Breast epithelium (tissue), 4 donors: ENCODE measurements around the gene RABGAP1L. TPM values are rescaled to one million over a fixed set of nuclear protein-coding genes. Genes with fewer than 3 reads are reported as not detected.

Experiments
- DNase-seq, 2 donors: peaks; one replicate each; pipeline ENCODE4 v3.0.0-alpha.2; 2019; ENCODE audit warnings: low spot score in 2 of 2
- H3K27ac ChIP-seq, 2 donors: fragments of 200-600 bp; sonication (generic) in 1 of 2; one replicate each; pipeline ENCODE4 v1.5.1; 2016 to 2019; ENCODE audit warnings: mild to moderate bottlenecking in 1 of 2
- H3K27me3 ChIP-seq, 2 donors: fragments of 200-600 bp; sonication (generic) in 1 of 2; one replicate each; pipeline versions ENCODE4 v1.5.1 to v1.6.0; 2017 to 2019; ENCODE audit warnings: control low read depth in 1 of 2, mild to moderate bottlenecking in 1 of 2
- H3K36me3 ChIP-seq: fragments of 200-600 bp; one replicate; pipeline ENCODE4 v1.5.1; 2019
- H3K4me1 ChIP-seq, 2 donors: fragments of 200-600 bp; sonication (generic); one replicate each; pipeline ENCODE4 v1.5.1; 2016 to 2019; ENCODE audit warnings: control low read depth in 1 of 2
- H3K4me3 ChIP-seq, 3 donors: fragments of 200-600 bp; sonication (generic); 1 replicate in 2 of 3; 2 replicates in 1 of 3; pipeline ENCODE4 v1.5.1; 2016 to 2019; ENCODE audit warnings: mild to moderate bottlenecking in 3 of 3, moderate library complexity in 2 of 3
- H3K9me3 ChIP-seq, 2 donors: fragments of 200-600 bp; sonication (generic) in 1 of 2; one replicate each; pipeline ENCODE4 v1.5.1; 2016 to 2019; ENCODE audit warnings: control low read depth in 1 of 2
- CTCF ChIP-seq, 3 donors: fragments of 450-650 bp; IDR thresholded peaks; one replicate each; pipeline ENCODE4 v1.5.1; 2016 to 2017; ENCODE audit warnings: antibody characterized with exemption in 3 of 3, mild to moderate bottlenecking in 3 of 3, moderate library complexity in 3 of 3
- POLR2A ChIP-seq: fragments of 450-650 bp; IDR thresholded peaks from one replicate; pipeline ENCODE4 v1.6.1; 2016; ENCODE audit warnings: antibody characterized with exemption, mild to moderate bottlenecking, moderate library complexity
- POLR2AphosphoS5 ChIP-seq, 3 donors: sonication (generic); formaldehyde crosslinking; IDR thresholded peaks; one replicate each; pipeline ENCODE4 v1.6.1; 2017; ENCODE audit warnings: antibody characterized with exemption in 3 of 3
- intact Hi-C: fragments of 100-400 bp; cut with DNase I; formaldehyde crosslinking; loops from one replicate; pipeline ENCODE4 v1.15.1; 2023; ENCODE audit warnings: low total_unique reads
- total RNA-seq, 3 donors: library from RNA; depleted of rRNA; stranded (reverse); fragments of >200 nt; gene quantifications; one replicate each; pipeline ENCODE4 v1.1.0, GENCODE V29; 2016

Gene RABGAP1L
- total RNA-seq, 3 donors from 2014 or later, result 41.3 to 83.7 (median 49.5) TPM

DNA sequence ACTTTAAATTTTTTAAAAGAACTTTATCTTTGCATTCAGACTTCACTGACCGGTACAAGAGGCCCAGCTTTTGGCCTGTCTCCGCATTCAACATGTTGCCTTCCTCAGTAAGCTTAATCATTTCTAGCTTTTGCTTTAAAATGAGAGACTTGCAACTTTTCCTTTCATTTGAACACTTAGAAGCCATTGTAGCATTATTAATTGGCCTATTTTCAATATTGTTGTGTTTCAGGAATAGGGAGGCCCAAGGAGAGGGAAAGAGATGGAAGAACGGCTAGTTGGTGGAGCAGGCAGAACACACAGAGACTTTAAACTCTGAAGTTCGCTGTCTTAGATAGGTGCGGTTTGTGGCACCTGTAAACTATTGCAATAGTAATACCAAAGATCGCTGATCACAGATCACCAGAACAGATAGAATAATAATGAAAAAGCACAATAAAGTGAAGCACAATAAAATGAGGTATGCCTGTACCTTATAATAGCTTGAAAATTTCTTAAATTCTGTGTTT, 31.4 kb downstream of the RABGAP1L start:
- Histone ChIP-seq H3K27ac (no peak overlapping the region), H3K4me1 (no peaks in the 10 kb centered on the region), H3K27me3 (no peaks in the 10 kb centered on the region), H3K9me3 (peaks cover 0 to 8% of the 10 kb centered on the region in 2 donors), H3K4me3 (no peak overlapping the region), H3K36me3 (no peaks in the 10 kb centered on the region)
- intact Hi-C loops, result no loop called here
- no peak for DNase-seq
- no peak for TF ChIP-seq POLR2AphosphoS5 (IDR thresholded peaks at IDR 0.05)
- no peak for TF ChIP-seq CTCF (IDR thresholded peaks at IDR 0.05)
- no peak for TF ChIP-seq POLR2A

GRCh38 chr1:174191349-174191862, 32.1 kb downstream of the RABGAP1L start:
- H3K27ac ChIP-seq, result no peak overlapping the region
- intact Hi-C loops, result no loop called here

GRCh38 chr1:174194461-174194860, 35.1 kb downstream of the RABGAP1L start:
- Histone ChIP-seq H3K36me3 (no peaks in the 10 kb centered on the region), H3K27ac (no peak overlapping the region), H3K4me3 (no peak overlapping the region), H3K27me3 (no peaks in the 10 kb centered on the region), H3K9me3 (no peaks in the 10 kb centered on the region), H3K4me1 (no peaks in the 10 kb centered on the region)
- DNase-seq, result no peak
- intact Hi-C loops, result no loop called here
- TF ChIP-seq CTCF (IDR thresholded peaks at IDR 0.05), result no peak
- no peak for TF ChIP-seq POLR2A

More at GRCh38 chr1:174191349-174191862, 32.1 kb downstream of the RABGAP1L start:
- Histone ChIP-seq H3K36me3 (no peaks in the 10 kb centered on the region), H3K9me3 (peaks cover 0 to 8% of the 10 kb centered on the region in 2 donors), H3K4me1 (no peaks in the 10 kb centered on the region), H3K4me3 (no peak overlapping the region), H3K27me3 (no peaks in the 10 kb centered on the region)
- TF ChIP-seq CTCF (IDR thresholded peaks at IDR 0.05), result no peak
- TF ChIP-seq POLR2AphosphoS5 (IDR thresholded peaks at IDR 0.05), result no peak
- no peak for TF ChIP-seq POLR2A
- no peak for DNase-seq

DNA sequence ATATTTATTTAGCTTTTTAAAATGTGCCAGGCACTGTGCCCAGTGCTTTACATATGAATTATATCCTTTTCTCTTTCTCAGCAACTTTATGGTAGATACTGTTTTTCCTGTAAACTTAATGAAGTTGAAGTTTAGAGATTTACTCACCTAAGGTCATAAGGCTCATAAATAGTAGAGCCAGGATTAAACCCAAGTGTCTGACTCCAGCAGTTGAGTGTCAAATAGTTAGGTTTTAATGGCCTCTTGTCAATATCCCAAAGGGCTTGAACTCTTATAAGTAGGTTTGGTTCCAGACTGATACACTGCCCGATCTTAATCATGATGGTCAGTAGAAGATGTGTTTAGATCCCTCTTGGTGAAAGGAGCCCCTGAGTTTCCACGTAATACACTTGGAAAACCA, 37.8 kb downstream of the RABGAP1L start:
- Histone ChIP-seq H3K27me3 (no peaks in the 10 kb centered on the region), H3K4me3 (no peak overlapping the region), H3K36me3 (no peaks in the 10 kb centered on the region), H3K27ac (no peak overlapping the region), H3K4me1 (no peaks in the 10 kb centered on the region), H3K9me3 (no peaks in the 10 kb centered on the region)
- no peak for TF ChIP-seq CTCF (IDR thresholded peaks at IDR 0.05)
- TF ChIP-seq POLR2AphosphoS5 (IDR thresholded peaks at IDR 0.05), result no peak
- TF ChIP-seq POLR2A, result no peak
- no peak for DNase-seq
- intact Hi-C loops, result no loop called here

DNA sequence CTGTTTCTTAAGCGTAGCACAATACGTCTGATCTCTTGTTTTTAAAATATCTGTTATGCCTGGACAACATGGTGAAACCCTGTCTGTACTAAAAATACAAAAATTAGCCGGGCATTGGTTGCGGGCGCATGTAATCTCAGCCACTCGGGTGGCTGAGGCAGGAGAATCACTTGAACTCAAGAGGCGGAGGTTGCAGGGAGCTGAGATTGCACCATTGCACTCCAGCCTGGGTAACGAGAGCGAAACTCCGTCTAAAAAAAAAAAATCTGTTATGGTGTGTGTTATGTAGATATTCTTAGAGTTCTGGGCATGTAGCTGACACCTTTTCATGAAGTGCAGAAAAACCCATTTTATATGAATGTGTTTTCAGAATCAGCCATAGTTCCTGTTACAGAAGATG, 38.2 kb downstream of the RABGAP1L start:
- Histone ChIP-seq H3K9me3 (no peaks in the 10 kb centered on the region), H3K27ac (no peak overlapping the region), H3K27me3 (no peaks in the 10 kb centered on the region), H3K4me3 (no peak overlapping the region), H3K36me3 (no peaks in the 10 kb centered on the region), H3K4me1 (no peaks in the 10 kb centered on the region)
- no peak for DNase-seq
- TF ChIP-seq CTCF (IDR thresholded peaks at IDR 0.05), result no peak
- no peak for TF ChIP-seq POLR2A
- TF ChIP-seq POLR2AphosphoS5 (IDR thresholded peaks at IDR 0.05), result no peak
- intact Hi-C loops, result no loop called here
